Ascending aorta (tissue), 2 donors: ENCODE data around the gene C16orf87. TPM values are rescaled to one million over a fixed set of nuclear protein-coding genes. Genes with fewer than 3 reads are reported as not detected.

Source experiments
- DNase-seq, 2 donors: peaks; one replicate each; pipeline ENCODE4 v3.0.0-alpha.2; 2019; ENCODE audit warnings: low spot score in 2 of 2
- H3K27ac ChIP-seq, 2 donors: fragments of 200-600 bp; sonication (generic); one replicate each; pipeline ENCODE4 v1.5.1; 2016 to 2017; ENCODE audit warnings: mild to moderate bottlenecking in 1 of 2
- H3K27me3 ChIP-seq: fragments of 200-600 bp; sonication (generic); one replicate; pipeline ENCODE4 v1.5.1; 2017
- H3K36me3 ChIP-seq, 2 donors: fragments of 200-600 bp; sonication (generic); one replicate each; pipeline ENCODE4 v1.5.1; 2016
- H3K4me1 ChIP-seq, 2 donors: fragments of 200-600 bp; sonication (generic); one replicate each; pipeline ENCODE4 v1.5.1; 2016 to 2017; ENCODE audit warnings: mild to moderate bottlenecking in 1 of 2
- H3K4me3 ChIP-seq, 2 donors: fragments of 200-600 bp; sonication (generic); one replicate each; pipeline ENCODE4 v1.5.1; 2016 to 2017; ENCODE audit warnings: mild to moderate bottlenecking in 1 of 2
- H3K9me3 ChIP-seq, 2 donors: fragments of 200-600 bp; sonication (generic); one replicate each; pipeline ENCODE4 v1.5.1; 2016
- intact Hi-C: fragments of 100-400 bp; cut with DNase I; formaldehyde crosslinking; loops from one replicate; pipeline ENCODE4 v1.15.1; 2023
- total RNA-seq: library from RNA; depleted of rRNA; stranded (reverse); fragments of >200 nt; gene quantifications from one replicate; pipeline ENCODE4 v1.1.0, GENCODE V29; 2016
- TF ChIP-seq, protein P1 (sequence below), 3 experiments: fragments of 200-600 bp in 2 of 3; fragments of 450-650 bp in 1 of 3; sonication (generic) in 2 of 3; IDR thresholded peaks; one replicate each; pipeline ENCODE4 v1.5.1; 2016 to 2019; ENCODE audit warnings: antibody characterized with exemption in 3 of 3, mild to moderate bottlenecking in 1 of 3, moderate library complexity in 1 of 3

Gene C16orf87
- total RNA-seq, 1 donor from 2014 or later = under 0.01 TPM

DNA sequence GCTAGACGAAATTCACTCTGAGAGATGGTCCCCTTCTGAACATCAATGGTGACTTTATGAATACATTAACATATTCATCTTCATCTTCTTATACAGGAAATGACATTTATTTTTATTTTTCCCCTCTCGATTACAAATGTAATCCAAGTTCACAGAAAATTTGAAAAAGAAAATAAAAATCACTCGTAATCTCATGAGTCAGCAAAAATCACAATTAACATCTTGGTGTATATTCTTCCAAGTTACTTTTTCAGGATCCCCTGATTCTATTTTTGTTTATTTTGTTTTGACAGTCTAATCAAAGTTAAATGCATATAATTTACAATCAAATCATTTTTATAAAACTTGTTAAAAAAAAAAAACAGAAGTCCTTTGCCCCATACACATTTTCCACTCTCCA, 27.6 kb downstream of the C16orf87 start:
- Histone ChIP-seq H3K9me3 (no peaks in the 10 kb centered on the region), H3K27me3 (no peaks in the 10 kb centered on the region), H3K4me1 (no peaks in the 10 kb centered on the region), H3K4me3 (no peak overlapping the region), H3K27ac (no peak overlapping the region), H3K36me3 (no peaks in the 10 kb centered on the region)
- no peak for DNase-seq
- TF ChIP-seq, protein P1, sequence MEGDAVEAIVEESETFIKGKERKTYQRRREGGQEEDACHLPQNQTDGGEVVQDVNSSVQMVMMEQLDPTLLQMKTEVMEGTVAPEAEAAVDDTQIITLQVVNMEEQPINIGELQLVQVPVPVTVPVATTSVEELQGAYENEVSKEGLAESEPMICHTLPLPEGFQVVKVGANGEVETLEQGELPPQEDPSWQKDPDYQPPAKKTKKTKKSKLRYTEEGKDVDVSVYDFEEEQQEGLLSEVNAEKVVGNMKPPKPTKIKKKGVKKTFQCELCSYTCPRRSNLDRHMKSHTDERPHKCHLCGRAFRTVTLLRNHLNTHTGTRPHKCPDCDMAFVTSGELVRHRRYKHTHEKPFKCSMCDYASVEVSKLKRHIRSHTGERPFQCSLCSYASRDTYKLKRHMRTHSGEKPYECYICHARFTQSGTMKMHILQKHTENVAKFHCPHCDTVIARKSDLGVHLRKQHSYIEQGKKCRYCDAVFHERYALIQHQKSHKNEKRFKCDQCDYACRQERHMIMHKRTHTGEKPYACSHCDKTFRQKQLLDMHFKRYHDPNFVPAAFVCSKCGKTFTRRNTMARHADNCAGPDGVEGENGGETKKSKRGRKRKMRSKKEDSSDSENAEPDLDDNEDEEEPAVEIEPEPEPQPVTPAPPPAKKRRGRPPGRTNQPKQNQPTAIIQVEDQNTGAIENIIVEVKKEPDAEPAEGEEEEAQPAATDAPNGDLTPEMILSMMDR (IDR thresholded peaks at IDR 0.05) = no peak
- intact Hi-C loops = no loop called here

DNA sequence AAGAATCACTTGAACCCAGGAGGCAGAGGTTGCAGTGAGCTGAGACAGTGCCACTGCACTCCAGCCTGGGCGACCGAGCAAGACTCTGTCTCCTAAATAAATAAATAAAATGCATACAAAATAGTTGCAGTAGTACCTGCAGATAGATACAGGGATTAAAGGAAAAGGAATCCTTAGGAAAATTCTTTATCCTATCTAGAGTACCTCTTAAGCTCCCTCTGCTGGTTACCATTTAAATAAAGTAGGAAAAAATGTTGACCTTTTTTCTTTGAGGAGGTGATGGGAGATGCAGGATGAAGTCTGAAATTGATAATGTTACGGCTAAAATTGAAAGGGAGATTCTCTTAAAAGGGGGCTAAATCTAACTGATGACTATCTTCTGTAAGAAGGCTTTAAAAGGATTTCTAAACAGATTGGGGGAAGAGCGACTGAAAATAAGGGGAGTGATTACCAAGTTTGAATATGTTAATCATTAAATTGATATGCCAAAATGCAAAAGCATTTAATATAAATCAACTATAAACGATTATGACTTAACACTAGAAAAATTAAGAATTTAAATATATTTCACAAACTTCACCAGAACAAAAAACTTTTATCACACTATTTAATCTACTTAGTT, 29.4 kb downstream of the C16orf87 start:
- no peaks in the 10 kb centered on the region for H3K4me1 ChIP-seq
- no peak overlapping the region for H3K27ac ChIP-seq
- no peak for DNase-seq
- H3K36me3 ChIP-seq = no peaks in the 10 kb centered on the region
- TF ChIP-seq, protein P1 (IDR thresholded peaks at IDR 0.05) = no peak
- H3K9me3 ChIP-seq = peaks cover 0 to 6% of the 10 kb centered on the region in 2 donors
- intact Hi-C loops = no loop called here
- H3K4me3 ChIP-seq = no peak overlapping the region
- H3K27me3 ChIP-seq = no peaks in the 10 kb centered on the region

DNA sequence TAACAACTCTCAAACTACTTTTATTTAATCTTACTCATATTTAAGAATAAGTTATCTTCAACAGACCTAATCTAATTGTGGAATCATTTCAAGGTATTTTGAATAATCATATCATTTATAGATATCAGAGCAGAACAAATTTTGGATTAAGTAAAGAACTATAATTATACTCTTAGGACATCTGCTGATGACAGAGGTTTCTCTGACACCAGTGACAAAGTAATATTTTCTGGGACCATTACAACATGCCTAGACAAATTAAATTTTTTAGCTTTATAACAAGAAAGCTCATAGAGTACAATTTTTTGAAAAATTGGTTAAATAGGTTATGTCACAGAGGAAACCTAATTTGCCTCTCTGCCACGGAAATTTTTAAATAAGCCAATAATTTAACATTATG, 30.5 kb downstream of the C16orf87 start:
- TF ChIP-seq, protein P1 (IDR thresholded peaks at IDR 0.05) = no peak
- Histone ChIP-seq H3K27me3 (no peaks in the 10 kb centered on the region), H3K4me1 (no peaks in the 10 kb centered on the region), H3K27ac (no peak overlapping the region), H3K4me3 (no peak overlapping the region), H3K36me3 (no peaks in the 10 kb centered on the region), H3K9me3 (peaks cover 0 to 12% of the 10 kb centered on the region in 2 donors)
- intact Hi-C loops = no loop called here
- no peak for DNase-seq

DNA sequence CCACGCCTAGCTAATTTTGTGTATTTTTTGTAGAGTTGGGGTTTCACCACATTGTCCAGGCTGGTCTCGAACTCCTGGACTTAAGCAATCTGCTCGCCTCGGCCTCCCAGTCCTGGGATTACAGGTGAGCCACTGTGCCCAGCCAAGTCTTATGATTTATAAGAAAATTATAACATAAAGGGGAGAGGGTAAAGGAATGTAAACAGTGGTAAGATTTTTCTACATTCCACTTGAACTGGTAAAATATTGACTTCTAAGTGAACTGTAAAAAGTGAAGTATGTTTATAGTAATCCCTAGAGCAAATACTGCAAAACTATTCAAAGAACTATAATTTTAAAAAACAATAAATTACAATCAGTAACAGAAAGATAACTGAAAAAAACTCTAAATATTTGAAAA, 33.5 kb downstream of the C16orf87 start:
- no peak overlapping the region for H3K27ac ChIP-seq
- no peaks in the 10 kb centered on the region for H3K4me1 ChIP-seq
- TF ChIP-seq, protein P1 (IDR thresholded peaks at IDR 0.05) = no peak
- H3K27me3 ChIP-seq = no peaks in the 10 kb centered on the region
- no peak overlapping the region for H3K4me3 ChIP-seq
- intact Hi-C loops = no loop called here
- peaks cover 11 to 30% of the 10 kb centered on the region in 2 donors for H3K9me3 ChIP-seq
- no peak for DNase-seq
- no peaks in the 10 kb centered on the region for H3K36me3 ChIP-seq

DNA sequence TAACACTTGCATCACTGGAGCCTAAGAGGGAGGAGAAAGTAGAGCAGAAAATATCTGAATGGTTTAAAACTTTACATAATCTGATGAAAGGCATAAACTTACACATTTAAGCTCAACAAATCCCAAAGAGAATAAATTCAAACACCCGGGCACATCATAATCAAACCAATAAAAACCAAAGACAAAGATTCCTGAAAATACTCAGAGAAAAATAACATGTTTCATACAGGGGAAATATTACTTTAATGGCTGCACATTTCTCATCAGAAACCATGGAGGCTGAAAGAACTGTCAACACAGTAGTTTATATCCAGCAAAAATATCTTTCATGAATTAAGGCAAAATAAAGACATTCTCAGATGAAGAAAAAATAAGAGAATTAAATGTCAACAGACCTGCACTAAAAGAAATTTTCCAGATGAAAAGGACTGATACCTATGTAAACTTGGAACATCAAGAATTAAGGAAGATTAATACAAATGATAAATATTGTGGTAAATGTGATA, 34.2 kb downstream of the C16orf87 start:
- peaks cover 11 to 30% of the 10 kb centered on the region in 2 donors for H3K9me3 ChIP-seq
- intact Hi-C loops = no loop called here
- no peaks in the 10 kb centered on the region for H3K4me1 ChIP-seq
- H3K4me3 ChIP-seq = no peak overlapping the region
- TF ChIP-seq, protein P1 (IDR thresholded peaks at IDR 0.05) = no peak
- DNase-seq = no peak
- H3K27ac ChIP-seq = no peak overlapping the region
- no peaks in the 10 kb centered on the region for H3K27me3 ChIP-seq
- H3K36me3 ChIP-seq = no peaks in the 10 kb centered on the region
